ENCODE results near the gene WIPF2.

DNA sequence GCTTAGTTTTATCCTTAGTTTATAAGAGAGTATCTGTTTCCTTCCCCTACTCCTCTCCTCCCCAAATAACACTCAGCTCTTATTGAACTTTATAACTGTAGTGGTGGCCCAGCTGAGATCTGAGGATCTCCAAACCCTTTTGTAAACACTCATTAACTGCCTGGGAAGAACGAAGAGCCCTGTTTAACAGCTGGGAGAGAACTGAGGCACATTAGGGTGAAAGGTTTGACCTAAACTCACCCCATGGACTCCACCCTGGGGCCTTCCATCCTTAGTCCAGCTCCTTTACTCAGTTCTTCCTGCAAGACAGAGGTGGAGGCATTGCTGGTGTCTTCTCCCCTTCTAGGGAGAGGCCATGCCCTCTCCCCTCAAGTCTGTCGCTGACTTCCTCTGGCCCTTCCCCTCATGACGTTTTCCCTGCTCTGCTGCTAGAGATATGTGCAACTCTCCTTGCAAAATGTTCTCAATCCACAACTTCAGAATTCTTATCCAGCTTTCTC, 88.7 kb downstream of the WIPF2 start:
- TF ChIP-seq ZNF341 (tag by site-specific recombination; IDR thresholded peaks at IDR 0.05; ENCODE audit: low read depth): no peak; the same call in 1 of the 2 replicates
- TF ChIP-seq ZNF146 (tag by site-specific recombination; IDR thresholded peaks at IDR 0.05): no peak
- TF ChIP-seq, protein P1, sequence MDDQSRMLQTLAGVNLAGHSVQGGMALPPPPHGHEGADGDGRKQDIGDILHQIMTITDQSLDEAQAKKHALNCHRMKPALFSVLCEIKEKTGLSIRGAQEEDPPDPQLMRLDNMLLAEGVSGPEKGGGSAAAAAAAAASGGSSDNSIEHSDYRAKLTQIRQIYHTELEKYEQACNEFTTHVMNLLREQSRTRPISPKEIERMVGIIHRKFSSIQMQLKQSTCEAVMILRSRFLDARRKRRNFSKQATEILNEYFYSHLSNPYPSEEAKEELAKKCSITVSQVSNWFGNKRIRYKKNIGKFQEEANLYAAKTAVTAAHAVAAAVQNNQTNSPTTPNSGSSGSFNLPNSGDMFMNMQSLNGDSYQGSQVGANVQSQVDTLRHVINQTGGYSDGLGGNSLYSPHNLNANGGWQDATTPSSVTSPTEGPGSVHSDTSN (CRISPR knock-in tag; IDR thresholded peaks at IDR 0.05): no peak
- TF ChIP-seq ZBTB17 (tag by site-specific recombination; IDR thresholded peaks at IDR 0.05): no peak
- TF ChIP-seq SP2 (tag by site-specific recombination; IDR thresholded peaks at IDR 0.05): no peak
